SH-SY5Y (cell line): ENCODE results near the gene SERP2.

Experiments used
- GATA2 ChIP-seq: IDR thresholded peaks from 2 replicates; pipeline ENCODE4 v1.6.1; 2011; ENCODE audit warnings: mild to moderate bottlenecking, low read depth, low read length
- GATA3 ChIP-seq: IDR thresholded peaks from 2 replicates; pipeline ENCODE4 v1.6.1; 2011; ENCODE audit warnings: low read depth, mild to moderate bottlenecking, low read length, moderate library complexity

Gene SERP2

DNA sequence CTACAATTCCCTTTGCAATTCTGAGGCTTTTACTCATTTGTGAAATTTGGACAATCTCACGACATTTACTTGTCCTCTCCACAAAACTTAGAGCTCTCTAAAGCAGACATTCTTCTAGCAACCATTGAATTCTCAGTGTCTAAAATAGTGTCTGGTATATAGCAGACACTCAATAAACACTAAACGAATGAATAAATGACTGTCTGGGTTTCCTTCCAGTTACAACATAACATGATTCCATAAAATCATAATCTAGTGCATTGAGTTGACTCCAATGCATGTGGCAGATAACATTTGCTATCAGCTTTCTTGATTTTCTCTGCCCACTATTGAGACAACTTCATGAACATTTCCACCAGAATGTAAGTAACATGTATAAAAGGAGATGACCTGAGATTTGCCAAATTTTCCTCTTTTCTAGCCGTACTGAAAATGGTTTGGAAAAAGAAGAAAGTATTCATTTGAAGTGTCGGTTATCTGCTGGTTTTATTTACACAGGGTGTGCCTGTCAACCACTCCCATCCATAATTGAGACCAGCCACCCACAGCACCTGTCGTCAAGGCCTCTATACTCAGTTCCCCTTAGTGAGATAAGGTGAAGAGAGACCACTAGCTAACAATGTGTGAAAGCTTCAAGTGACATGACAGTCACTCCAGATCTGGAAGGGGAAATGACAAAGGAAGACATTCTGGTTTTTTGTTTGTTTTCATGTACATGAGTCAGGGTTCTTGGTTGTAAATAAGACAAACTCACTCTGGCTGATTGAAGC lies 4.8 kb upstream of the SERP2 start:
- no peak for TF ChIP-seq GATA3

DNA sequence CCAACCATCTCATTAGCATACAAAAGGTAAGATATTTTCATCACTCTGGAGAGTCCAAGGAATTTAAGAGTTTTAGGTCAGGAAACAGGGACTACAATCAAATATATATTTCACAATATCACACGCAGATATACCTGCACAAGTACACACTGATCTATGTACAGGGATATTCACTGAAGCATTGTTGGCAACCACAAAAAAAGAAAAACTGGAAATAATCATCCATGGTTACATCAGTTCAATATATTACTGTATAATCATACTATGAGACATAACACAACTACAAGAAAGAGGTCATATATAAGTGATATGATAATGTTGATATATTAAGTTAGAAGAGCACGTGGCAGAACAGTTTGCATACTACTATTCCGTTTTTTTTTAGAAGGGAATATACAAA lies 2.2 kb upstream of the SERP2 start:
- no peak for TF ChIP-seq GATA3
- no peak for TF ChIP-seq GATA2

DNA sequence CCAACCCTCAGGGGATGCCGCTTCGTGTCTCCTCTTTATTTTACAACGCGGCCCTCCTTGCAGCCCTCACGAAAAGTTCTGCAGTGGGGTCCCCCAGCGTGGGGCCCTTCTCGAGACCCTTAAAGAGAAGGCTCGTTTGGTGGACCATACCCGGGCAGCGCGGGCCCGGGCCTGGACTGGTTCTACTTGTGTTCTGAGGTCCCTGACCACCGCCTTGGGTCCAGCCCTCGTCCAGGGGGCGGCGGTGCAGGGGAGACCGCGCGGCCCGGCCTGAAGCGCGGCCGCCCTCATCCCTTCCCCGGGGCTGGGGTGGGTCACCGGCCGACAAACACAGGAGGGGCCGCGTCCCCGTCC lies 400 bp upstream of the SERP2 start:
- TF ChIP-seq GATA2 = no peak

DNA sequence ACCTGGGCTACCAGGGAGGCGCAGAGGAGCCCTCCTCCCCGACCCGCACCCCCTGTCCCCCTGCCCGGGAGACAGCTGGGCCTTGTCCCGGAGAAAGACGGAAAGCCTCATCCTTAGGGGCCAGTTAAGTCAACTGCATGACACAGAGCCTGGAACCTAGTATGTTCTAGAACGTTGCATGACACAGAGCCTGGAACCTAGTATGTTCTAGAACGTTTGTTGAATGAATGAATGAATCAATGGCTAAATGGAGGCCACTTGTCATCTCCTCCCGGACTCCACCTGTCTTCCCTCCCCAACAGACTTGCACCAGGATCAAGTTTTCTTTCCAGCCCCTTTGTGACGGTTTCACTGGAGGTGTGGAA lies 706 bp downstream of the SERP2 start:
- no peak for TF ChIP-seq GATA2
- TF ChIP-seq GATA3 = no peak

DNA sequence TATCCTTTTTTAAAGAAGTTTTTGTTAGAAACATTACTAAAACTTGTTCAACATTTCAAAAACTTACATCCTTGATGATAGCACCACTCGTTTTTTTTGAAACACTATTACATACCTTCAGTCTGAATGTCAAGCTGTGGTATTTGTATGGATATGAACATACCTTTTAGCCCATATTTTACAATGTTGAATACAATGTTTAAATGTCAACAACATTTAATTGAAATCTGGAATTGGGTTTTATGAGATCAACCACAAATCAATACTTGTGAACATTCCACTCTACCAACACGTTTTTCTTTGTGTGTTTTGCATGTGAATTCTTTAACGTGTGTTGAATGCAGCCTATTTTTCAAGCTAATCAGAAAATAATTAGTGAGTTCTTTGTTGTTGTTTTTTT lies 4.7 kb downstream of the SERP2 start:
- TF ChIP-seq GATA2 (no peak), GATA3 (no peak)

DNA sequence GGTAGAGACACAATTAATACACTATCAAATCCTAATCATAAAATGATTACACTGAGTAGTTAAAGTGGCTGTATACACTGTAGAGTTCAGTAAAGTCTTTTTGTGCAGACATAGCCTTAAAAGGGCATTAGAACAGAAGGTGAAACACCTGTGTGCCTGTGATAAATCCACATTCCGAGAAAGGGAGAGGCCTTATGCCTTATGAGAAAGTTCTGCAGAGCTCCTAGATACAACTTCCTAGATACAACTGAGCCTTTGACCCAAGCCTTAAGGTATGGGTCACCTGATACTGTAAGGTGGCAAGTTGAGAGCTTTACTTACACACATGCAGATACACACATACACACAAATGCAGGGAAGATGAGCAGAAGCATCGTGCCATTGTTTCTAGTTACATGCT lies 6.3 kb downstream of the SERP2 start:
- TF ChIP-seq GATA3 (no peak), GATA2 (no peak)

DNA sequence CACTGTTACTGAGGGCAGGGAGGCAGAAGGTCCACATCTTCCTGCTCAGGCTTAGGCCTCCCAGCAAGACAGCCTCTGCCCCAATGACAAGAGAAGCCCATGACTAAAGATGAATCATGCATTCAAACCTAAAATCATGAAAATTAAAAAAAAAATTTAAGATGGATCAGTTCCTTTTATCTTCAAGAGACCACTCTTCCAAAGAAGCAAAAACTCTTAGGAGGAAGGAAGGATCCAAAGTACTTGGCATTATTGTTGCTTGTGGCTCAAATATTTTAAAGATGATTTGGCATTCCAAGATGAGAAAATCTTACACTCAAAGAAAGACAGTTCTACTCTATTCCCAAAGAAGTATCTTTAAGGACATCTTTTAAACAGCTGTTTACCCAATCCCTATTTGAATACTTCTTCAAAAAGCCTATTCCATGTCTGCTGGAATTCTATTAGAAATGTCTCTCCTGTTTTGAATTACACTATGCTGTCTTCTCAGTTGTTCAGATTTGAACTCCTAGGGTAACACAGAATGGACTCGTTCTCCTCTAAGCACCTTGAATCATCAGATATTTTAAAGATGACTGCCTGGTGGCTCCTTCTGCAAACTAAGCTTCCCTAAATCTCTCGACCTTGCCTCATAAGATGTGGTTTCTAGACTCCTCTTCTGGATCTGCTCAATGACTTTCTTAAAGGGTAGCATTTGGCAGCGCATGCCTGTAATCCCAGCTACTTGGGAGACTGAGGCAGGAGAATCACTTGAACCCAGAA lies 7.0 kb downstream of the SERP2 start:
- TF ChIP-seq GATA2 = no peak
- TF ChIP-seq GATA3 = no peak

DNA sequence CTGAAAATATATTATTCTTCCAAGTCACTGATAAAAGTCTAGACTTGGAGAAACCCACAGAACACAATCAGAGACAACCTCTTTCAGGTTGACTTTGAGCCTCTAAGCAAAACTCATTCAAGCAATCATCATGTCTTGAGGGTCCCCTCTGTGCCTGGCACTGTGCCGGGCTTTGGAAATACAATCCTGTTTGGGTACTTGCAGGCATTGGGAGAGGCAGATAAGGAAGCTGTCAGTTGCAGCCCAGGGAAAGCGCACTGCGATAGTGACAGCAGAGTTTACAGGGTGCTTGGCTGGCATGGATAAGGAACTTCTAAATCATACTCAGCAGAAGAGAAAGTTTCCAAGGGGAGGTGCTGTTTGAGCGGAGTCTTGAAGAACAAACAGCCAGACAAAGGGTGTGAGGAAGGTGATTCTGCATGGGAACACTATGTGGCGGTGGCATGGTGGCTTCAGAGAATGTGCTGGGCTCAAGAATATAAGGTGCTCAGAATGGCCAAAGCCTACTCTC lies 9.1 kb downstream of the SERP2 start:
- TF ChIP-seq GATA3 (no peak), GATA2 (no peak)

DNA sequence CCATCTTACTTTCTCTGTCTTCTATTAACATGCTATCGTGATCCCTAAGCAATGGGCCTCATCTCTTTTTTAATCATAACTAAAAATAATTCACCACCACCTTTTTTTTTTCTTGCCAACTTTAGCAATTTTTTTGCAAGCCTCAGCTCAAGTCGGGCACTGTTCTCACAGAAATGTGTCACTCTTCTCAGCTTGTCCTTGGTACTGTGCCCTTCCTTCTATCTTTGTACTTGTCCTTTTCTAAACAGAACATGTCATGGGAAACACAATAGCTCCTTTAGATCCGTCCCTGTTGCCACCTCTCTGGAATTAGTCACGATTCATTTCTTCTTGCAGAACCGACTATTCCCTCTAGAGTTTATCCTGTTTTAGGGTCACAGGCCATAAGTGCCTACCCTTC lies 10.3 kb downstream of the SERP2 start:
- no peak for TF ChIP-seq GATA2
- no peak for TF ChIP-seq GATA3

DNA sequence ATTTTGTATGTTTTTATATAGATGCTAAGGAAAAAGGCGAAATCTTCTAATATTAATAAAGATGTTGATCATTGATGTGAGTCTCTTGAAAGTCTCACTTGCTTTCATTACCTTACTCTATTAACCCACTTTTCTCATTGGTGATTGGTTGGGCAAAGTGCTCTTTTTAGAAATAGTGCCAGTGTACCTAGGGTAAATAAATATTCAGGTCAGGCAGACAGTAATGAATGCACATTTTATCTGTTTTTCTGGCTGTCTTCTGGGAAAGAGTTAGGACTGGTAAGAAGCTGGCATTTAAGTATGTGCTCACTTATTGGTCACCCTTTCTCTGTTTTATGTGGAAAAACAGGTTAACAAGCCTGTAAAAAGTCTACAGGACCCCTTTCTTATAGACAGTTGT lies 11.2 kb downstream of the SERP2 start:
- TF ChIP-seq GATA2 (no peak), GATA3 (no peak)

DNA sequence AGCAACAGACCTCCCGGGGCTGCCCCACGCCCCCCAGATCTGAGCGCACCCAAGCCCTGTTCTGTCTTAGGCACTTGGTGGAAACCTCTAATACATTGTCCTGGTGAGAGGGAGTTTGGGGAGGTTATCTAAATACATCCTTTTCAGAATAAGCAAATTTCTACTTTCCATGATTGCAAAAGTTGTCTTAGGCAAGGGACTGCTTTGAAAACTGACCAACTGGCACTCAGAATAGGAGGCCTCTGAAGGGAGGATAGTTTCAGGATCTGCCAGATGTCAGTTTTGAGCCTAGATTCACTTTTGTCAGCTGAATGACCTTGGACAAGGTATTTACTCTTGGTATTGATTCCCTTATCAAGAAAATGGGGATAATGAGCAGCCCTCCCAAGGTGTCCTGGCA lies 11.8 kb downstream of the SERP2 start:
- TF ChIP-seq GATA2 (no peak), GATA3 (no peak)

DNA sequence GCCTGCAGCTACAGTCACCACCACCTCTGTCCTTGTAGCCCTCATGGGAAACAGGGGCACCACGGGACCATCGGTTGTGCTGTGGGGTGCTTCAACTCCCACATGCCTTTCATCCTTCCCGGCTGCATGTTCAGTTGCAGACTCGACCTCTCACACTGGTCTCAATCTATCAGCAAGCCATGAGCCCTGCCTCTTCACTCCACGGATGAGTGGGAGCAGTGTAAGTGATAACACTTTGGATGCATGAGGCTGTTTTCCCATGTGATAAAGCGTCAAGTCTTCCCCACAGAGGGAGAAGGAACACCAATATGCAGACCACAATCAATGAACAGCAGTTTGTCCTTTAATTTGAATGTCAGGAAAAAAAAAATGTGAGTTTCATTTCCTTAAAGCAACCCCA lies 12.2 kb downstream of the SERP2 start:
- TF ChIP-seq GATA3 (no peak), GATA2 (no peak)

DNA sequence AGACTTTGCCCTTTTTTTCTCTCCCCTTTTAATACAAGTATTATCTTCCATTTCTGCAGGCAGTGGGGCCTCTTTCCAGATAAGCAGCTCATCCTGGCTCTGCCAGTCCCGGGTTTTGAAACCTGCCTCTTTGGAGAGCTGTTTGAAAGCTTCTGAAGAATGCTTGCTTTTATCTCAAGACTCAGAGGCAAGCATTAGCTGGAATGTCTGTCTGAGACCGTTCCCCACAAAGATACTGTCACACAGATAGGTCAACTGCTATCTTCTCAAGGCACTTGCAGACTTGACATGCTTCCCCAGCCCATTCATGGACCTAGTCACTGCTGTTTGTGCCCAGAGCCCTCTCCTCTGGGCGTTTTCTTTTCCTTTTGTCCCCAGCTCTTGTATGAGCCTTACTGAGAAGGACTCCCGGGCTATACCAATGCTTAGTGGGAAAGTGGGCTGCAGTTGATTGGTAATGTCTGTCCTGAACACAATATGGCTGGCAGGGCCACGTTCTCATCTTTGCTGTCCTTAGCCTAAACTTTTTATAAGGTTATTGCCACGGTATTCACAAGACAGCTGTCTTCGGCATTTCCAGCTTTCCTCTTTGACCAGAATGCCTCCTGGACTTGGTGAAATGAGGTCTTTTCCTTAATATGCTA lies 13.4 kb downstream of the SERP2 start:
- TF ChIP-seq GATA3 = no peak
- no peak for TF ChIP-seq GATA2

DNA sequence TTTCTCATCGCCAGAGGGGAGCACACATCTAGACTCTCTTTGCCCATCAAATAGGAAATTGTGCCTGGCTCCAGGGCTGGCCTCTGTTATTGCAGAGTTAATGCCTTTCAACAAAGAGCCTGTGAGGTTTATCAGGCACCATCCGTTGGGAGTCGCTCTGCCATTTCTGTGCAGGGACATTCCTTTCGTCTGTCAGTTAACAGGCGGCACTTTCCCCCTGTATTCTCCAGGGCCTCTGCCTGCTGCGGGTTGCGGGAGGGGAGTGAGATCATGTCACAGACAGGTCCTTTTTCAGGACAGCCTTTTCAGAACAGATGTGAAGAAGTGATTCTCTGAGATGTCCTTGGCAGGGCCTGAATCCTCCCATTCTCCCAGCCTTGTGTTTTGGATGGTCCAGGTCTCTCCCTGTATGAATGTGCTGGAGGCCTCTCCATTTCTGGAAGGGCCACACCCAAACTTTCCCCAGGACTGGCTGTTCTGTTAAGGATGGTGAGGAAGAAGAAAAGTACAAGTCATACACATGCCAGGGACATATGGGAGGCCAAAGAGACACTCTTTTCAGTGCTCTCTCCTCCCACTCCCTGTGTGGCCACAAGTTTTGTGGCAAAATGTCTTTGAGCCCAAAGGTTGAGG lies 14.9 kb downstream of the SERP2 start:
- TF ChIP-seq GATA3 (no peak), GATA2 (peak; percentile 37; the same call in 1 of the 2 replicates)
